ENCODE data around the gene BBX. TPM values are rescaled to one million over a fixed set of nuclear protein-coding genes. Genes with fewer than 3 reads are reported as not detected.

BBX gene
- total RNA-seq, 2 donors from 2014 or later, result 62.4 to 66.6 TPM

GRCh38 chr3:107701299-107701698, 178.5 kb downstream of the BBX start:
- DNase-seq (ENCODE audit: low spot score), result no peak
- intact Hi-C loops (cut with DNase I), result loop anchor here in 1 of 2 donors (10.0 kb wide), 1 partner anchor 2004 kb away; no protein-coding TSS in a partner anchor

DNA sequence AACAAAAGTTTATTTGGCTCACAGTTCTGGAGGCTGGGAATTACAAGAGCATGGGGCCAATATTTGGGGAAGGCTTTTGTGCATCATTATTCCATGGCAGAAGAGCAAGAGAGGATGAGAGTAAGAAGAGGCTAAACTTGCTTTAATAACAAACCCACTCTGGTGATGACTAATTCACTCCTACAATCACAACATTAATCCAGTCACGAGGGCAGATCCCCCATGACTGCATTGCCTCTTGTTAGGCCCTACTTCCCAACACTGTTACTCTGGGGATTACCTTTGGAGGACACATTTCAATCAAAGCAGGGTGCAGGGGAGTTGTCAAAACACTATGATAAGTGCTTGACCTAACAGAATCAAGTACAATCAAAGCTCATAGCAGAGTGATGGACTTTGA, 181.7 kb downstream of the BBX start:
- intact Hi-C loops (cut with DNase I), result loop anchor here in 1 of 2 donors (10.0 kb wide), 1 partner anchor 2000 kb away; no protein-coding TSS in a partner anchor
- DNase-seq (ENCODE audit: low spot score), result no peak

DNA sequence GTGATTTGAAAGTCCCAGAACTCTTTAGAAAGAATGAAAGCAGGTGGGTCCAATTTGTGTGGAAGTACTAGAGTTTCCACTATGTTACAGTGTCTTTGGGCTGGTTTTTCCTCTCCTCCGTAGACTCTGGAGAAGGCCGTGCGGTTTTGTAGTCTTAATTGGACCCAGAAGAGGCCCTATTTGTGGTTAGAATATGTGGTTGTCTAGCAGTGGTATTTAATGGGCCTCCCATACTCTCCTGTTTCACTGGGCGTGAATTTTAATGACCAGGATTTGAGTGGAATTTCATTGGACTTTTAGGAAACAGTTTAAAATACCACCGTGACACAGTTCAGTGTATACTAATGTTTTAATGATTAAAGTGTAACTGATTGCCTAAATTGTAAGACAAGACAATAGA, 182.3 kb downstream of the BBX start:
- intact Hi-C loops (cut with DNase I), result loop anchor here in 1 of 2 donors (10.0 kb wide), 1 partner anchor 2000 kb away; no protein-coding TSS in a partner anchor
- DNase-seq (ENCODE audit: low spot score), result no peak

DNA sequence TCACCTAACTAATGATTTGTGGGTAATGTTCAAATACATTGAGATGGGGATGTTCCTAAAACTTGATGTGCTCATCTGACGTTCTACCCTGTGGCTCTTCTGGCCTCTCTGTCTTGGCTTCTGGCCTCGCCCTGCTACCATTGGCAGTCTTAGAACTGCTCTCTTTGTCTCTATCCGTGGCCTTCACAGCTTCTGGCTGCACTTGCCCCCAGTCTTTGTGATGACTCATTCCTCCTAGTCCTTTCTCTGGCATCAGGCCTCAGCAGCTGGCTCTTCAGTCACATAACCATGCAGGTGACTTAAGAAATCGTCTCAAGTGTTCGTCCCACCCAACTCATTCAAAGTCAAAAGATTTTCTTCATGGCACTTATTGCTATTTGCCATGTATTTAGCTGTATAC, 188.1 kb downstream of the BBX start:
- peak; percentile 82 for DNase-seq (ENCODE audit: low spot score)

DNA sequence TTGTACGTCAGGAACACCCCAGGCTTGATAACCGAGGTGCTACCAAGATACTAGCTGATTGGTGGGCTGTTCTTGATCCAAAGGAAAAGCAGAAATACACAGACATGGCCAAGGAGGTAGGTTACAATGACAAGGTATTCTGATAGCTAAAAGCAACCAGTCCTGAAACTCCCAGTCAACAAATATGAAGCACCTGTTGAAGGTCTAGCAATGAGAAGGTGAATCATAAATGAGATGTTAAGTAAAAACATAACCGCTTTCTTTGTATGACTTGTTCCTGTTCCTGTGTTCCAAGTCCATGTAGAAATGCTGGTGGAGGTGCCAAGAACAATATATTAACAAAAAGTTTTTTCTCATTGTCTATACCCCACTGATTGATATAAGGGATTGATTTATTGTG, 194.0 kb downstream of the BBX start:
- intact Hi-C loops (cut with DNase I), result no loop called here
- DNase-seq (ENCODE audit: low spot score), result no peak

More for the DNA sequence above, 188.1 kb downstream of the BBX start:
- intact Hi-C loops (cut with DNase I), result no loop called here

GRCh38 chr3:107718547-107718946, 195.8 kb downstream of the BBX start:
- intact Hi-C loops (cut with DNase I), result no loop called here
- no peak for DNase-seq (ENCODE audit: low spot score)

DNA sequence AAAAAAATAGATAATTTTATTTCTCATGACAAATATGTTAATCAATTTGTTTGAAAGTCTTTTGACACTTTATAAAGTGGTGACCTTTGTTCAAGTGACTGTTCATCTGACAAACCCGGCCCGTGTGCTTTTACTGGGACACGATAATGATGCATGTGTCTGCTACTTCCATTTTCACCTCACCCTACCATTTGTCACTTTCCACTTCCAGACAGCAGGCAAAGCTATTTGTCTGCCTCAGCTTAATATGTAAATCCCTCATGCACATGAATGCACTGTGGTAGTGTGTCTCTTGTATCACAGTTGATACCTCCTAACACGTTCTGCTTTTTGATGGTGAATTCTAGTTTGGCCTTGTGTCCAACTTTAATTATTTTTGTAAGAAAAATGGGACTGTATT, 204.3 kb downstream of the BBX start:
- intact Hi-C loops (cut with DNase I), result no loop called here
- DNase-seq (ENCODE audit: low spot score), result no peak

DNA sequence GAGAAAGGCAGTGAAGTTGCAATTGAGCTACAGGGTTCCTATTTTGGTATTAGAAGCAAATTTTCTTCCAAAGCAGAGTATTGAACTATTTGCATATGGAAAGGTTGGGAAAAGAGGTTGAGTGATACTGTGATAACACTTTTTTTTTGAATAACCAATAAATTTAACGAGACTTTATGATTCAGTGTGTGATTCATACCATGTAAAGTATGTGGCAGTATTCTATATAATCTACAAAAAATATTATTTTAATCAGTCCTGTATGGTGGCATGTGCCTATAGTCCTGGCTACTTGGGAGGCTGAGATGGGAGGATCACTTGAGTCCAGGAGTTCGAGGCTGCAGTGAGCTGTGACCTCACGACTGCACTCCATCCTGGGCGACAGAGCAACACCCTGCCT, 206.9 kb downstream of the BBX start:
- intact Hi-C loops (cut with DNase I), result loop anchor here in 1 of 2 donors (10.0 kb wide), 1 partner anchor 495 kb away; no protein-coding TSS in a partner anchor
- no peak for DNase-seq (ENCODE audit: low spot score)

- no peak for DNase-seq (ENCODE audit: low spot score)
- intact Hi-C loops (cut with DNase I), result loop anchor here in 1 of 2 donors (10.0 kb wide), 1 partner anchor 500 kb away; no protein-coding TSS in a partner anchor
These were observed 211.6 kb downstream of the BBX start for GRCh38 chr3:107734317-107734716.

DNA sequence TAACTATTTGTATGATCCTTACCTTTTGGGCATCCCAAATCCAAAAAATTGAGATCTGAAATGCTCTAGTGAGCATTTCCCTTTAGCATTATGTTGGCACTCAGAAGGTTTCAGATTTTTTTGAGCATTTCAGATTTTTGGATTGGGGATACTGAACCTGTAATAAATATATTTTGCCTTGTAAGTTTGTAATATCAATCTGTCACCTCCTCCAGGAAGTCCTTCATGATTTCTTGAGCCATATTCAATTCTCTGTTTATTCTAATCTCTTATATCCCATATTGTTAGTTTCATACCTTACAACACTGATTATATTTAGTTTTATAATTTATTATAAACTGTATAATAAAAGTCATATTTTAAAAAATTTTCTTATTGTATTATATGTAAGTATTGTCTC, 215.2 kb downstream of the BBX start:
- intact Hi-C loops (cut with DNase I), result loop anchor here in 1 of 2 donors (10.0 kb wide), 1 partner anchor 503 kb away; no protein-coding TSS in a partner anchor
- no peak for DNase-seq (ENCODE audit: low spot score)

- intact Hi-C loops (cut with DNase I), result loop anchor here in 1 of 2 donors (10.0 kb wide), 1 partner anchor 504 kb away; no protein-coding TSS in a partner anchor
- no peak for DNase-seq (ENCODE audit: low spot score)
These were observed 215.9 kb downstream of the BBX start for GRCh38 chr3:107738486-107739183.

DNA sequence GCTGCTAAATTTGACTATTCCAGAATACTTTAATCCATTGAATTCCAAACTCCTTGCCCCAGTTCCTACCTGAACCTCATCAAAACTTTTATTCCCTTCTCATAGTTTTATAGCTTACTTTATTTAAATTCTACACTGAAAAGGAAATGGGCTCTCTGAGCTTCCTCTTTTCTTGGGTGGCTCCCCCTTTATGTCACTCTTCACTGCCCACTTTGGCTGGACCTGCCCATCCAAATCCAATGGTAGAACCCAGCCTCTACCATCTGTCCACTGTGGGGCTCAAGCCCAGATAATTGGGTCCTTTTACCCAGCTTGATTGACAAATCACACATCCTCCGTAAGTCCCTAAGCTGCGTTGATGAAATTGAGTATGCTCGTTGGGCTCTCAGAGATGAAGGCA, 216.5 kb downstream of the BBX start:
- intact Hi-C loops (cut with DNase I), result loop anchor here in 1 of 2 donors (10.0 kb wide), 1 partner anchor 504 kb away; no protein-coding TSS in a partner anchor
- no peak for DNase-seq (ENCODE audit: low spot score)

DNA sequence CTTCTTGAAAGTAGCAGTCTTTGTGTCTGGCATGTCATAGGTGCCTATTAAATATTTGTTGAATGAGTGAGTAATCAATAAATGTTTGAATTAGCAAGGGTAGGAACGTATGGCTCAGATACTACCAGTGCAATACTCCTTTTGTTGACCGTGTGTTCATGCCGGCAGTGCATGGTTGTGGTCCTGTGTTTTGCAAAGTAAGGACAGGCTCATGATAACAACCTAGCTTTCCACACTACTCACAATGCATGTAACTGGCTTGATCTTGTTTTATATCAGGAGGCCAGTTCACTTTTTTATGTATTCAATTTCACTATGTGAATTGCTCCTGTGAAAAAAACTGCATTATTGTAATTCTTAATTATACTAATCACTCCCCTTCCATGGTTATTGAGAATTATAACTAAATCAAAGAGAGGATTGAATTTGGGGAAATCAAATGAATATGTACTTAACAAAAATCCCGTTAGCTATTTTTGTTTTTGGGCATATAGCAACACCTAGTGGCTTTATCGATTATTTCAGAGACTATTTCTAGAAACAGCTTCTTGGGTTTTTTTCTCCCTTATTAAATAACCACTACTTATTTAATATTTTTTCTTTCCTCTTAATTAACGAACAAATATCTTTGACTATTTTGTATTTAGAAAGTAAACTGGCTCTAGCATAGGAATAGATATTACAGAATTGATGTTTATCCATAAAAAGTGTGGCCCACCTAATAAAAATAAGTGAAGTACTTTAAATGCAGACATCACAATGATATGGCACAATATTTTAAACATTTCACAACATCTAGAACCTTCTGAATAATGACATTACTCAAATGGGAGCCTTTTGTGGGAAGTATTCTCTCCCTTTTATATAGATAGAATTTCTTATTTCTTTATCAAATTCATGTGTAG, 218.5 kb downstream of the BBX start:
- intact Hi-C loops (cut with DNase I), result loop anchor here (5.0 to 10.0 kb wide), 2 partner anchors 56 to 79 kb away; no protein-coding TSS in a partner anchor
- no peak for DNase-seq (ENCODE audit: low spot score)

DNA sequence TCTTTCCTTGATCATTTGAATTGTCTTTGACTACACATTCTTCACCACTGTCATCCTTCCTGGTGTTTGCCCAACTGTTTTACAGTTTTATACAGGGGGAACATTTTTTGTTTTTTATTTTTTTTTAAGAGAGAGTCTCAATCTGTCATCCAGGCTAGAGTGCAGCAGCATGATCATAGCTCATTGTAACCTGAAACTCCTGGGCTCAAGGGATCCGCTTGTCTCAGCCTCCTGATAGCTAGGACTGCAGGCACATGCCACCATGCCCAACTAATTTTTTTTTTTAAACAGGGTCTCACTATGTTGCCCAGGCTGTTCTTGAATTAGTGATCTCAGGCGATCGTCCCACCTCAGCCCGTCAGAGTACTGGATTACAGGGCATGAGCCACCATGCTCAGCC, 222.6 kb downstream of the BBX start:
- DNase-seq (ENCODE audit: low spot score), result no peak
- intact Hi-C loops (cut with DNase I), result loop anchor here in 1 of 2 donors (10.0 kb wide), 1 partner anchor 61 kb away; no protein-coding TSS in a partner anchor

- intact Hi-C loops (cut with DNase I), result no loop called here
- no peak for DNase-seq (ENCODE audit: low spot score)
These were observed 229.6 kb downstream of the BBX start for GRCh38 chr3:107752202-107752990.

DNA sequence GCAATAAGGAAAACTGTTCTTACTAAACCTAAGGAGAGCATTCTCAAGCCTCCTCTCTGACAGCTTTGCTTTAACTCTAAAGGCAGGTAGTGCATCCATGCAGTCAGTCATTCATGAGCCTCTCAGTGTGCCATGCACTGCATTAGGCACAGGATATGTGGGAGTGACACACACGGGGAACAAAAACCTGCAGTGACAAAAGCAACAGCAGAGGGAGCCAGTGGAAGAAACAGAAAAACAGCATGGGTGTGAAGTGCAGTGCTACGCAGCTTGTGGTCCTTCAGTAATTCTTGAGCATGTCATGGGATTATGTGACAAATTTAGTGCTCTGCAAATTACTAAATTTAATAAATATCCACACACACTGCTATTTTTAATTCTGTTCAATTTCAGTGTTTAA, 230.7 kb downstream of the BBX start:
- intact Hi-C loops (cut with DNase I), result no loop called here

DNA sequence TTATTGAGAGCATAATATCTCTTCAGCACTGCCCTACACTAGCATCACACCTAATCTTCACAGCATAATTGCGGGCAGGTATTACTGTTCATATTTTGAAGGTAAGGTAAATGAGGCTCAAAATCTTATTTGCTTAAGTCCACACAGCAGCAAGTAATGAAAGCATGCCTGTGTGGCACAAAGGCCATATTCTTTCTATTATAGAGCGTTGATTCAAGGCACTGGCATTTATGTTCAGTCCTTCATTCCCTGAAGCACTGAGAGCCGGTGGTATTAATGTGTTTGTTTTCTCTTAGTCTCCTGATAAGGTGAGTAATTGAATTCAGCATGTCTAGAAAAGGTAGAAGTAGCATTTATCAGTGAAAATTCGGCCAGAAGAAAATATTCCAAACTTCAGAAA, 231.2 kb downstream of the BBX start:
- intact Hi-C loops (cut with DNase I), result loop anchor here in 1 of 2 donors (1.0 kb wide), 1 partner anchor 45 kb away; no protein-coding TSS in a partner anchor
- DNase-seq (ENCODE audit: low spot score), result no peak

More for the DNA sequence above, 230.7 kb downstream of the BBX start:
- no peak for DNase-seq (ENCODE audit: low spot score)

DNA sequence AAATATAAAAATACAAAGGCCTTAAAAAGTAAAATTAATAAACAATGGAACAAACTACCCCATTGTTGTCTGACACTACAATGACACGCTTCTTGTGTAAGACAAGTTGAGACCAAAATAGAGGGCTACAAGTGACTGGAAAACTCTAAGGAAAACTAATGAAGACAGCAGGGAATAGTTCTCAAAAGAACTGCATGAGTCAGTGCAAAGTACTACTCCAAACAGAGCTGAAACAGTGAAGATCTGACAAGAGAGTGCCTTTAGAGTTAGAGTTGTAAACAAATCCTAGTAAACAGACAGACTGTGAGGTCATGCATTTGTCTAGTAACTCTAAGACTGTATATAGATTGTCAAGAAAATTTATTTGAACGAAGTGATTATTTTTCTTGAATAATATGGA, 233.9 kb downstream of the BBX start:
- intact Hi-C loops (cut with DNase I), result no loop called here
- no peak for DNase-seq (ENCODE audit: low spot score)

GRCh38 chr3:107757140-107757539, 234.4 kb downstream of the BBX start:
- no peak for DNase-seq (ENCODE audit: low spot score)
- intact Hi-C loops (cut with DNase I), result no loop called here

Data from posterior vena cava (tissue), 2 donors.